Calu3 (cell line): ENCODE results near the gene POU2F2. TPM values are rescaled to one million over a fixed set of nuclear protein-coding genes. Genes with fewer than 3 reads are reported as not detected.

Source experiments
- BruUV-seq: library from RNA; stranded (reverse); fragments of 400-500 nt; replicated peaks from 2 replicates; lab custom pipeline; 2021; lab: Mats Ljungman, UMichigan
- CTCF ChIA-PET: fragments of 300-600 bp; sonication (Branson Sonifier 250); formaldehyde crosslinking; loops from one replicate; lab custom pipeline; 2022; ENCODE audit warnings: antibody characterized with exemption; lab: Charles Lee
- DNase-seq: peaks from one replicate; pipeline ENCODE4 v3.0.0; 2022
- H3K27ac Mint-ChIP-seq: one replicate; pipeline ENCODE4 v1.8.0; 2022; ENCODE audit warnings: mixed read lengths; ENCODE audit not compliant: unreplicated experiment
- H3K27me3 Mint-ChIP-seq: one replicate; pipeline ENCODE4 v1.8.0; 2022; ENCODE audit warnings: mixed read lengths; ENCODE audit not compliant: unreplicated experiment
- H3K36me3 Mint-ChIP-seq: one replicate; pipeline ENCODE4 v1.8.0; 2022; ENCODE audit warnings: mild to moderate bottlenecking, moderate library complexity, mixed read lengths; ENCODE audit not compliant: insufficient read depth, unreplicated experiment
- H3K4me1 Mint-ChIP-seq: one replicate; pipeline ENCODE4 v1.8.0; 2022; ENCODE audit warnings: mild to moderate bottlenecking, low read depth, mixed read lengths; ENCODE audit not compliant: unreplicated experiment
- H3K4me3 Mint-ChIP-seq: one replicate; pipeline ENCODE4 v1.8.0; 2022; ENCODE audit warnings: mild to moderate bottlenecking, low read depth, moderate library complexity, mixed read lengths; ENCODE audit not compliant: unreplicated experiment
- H3K9me3 Mint-ChIP-seq: one replicate; pipeline ENCODE4 v1.8.0; 2022; ENCODE audit warnings: low read depth, mixed read lengths; ENCODE audit not compliant: unreplicated experiment
- intact Hi-C: fragments of 100-400 bp; cut with micrococcal nuclease; formaldehyde crosslinking; loops from one replicate; pipeline ENCODE4 v1.10.0; 2022; ENCODE audit not compliant: unreplicated experiment
- total RNA-seq: library from RNA; stranded (reverse); gene quantifications from 2 replicates; pipeline ENCODE4 v1.2.3, GENCODE V29; 2022
- TF ChIP-seq, protein P1 (sequence below): fragments of 200-600 bp; IDR thresholded peaks from one replicate; pipeline ENCODE4 v1.8.0; 2022; ENCODE audit warnings: antibody characterized with exemption; ENCODE audit not compliant: unreplicated experiment

POU2F2 gene
- total RNA-seq, 1 experiment from 2014 or later = 4.6 TPM

DNA sequence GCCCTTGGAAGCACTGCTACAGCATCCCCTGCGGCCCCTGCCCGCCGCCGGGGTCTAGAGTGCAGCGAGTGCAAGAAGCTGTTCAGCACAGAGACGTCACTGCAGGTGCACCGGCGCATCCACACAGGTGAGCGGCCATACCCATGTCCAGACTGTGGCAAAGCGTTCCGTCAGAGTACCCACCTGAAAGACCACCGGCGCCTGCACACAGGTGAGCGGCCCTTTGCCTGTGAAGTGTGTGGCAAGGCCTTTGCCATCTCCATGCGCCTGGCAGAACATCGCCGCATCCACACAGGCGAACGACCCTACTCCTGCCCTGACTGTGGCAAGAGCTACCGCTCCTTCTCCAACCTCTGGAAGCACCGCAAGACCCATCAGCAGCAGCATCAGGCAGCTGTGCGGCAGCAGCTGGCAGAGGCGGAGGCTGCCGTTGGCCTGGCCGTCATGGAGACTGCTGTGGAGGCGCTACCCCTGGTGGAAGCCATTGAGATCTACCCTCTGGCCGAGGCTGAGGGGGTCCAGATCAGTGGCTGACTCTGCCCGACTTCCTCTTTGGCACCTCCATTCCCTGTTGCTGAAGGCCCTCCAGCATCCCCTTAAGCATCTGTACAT lies 51.4 kb downstream of the POU2F2 start:
- Mint-ChIP-seq H3K9me3 (no peaks in the 10 kb centered on the region), H3K4me3 (no peak overlapping the region), H3K27ac (peak overlapping the region; percentile 6), H3K4me1 (peaks cover 30% of the 10 kb centered on the region), H3K36me3 (peaks cover 61% of the 10 kb centered on the region), H3K27me3 (no peaks in the 10 kb centered on the region)
- BruUV-seq = no TSS peak
- intact Hi-C loops = no loop called here
- CTCF ChIA-PET = interaction anchor here (1.0 kb wide), 1 partner anchor 29 kb away, joined by 3 read pairs; no protein-coding TSS in a partner anchor
- TF ChIP-seq, protein P1, sequence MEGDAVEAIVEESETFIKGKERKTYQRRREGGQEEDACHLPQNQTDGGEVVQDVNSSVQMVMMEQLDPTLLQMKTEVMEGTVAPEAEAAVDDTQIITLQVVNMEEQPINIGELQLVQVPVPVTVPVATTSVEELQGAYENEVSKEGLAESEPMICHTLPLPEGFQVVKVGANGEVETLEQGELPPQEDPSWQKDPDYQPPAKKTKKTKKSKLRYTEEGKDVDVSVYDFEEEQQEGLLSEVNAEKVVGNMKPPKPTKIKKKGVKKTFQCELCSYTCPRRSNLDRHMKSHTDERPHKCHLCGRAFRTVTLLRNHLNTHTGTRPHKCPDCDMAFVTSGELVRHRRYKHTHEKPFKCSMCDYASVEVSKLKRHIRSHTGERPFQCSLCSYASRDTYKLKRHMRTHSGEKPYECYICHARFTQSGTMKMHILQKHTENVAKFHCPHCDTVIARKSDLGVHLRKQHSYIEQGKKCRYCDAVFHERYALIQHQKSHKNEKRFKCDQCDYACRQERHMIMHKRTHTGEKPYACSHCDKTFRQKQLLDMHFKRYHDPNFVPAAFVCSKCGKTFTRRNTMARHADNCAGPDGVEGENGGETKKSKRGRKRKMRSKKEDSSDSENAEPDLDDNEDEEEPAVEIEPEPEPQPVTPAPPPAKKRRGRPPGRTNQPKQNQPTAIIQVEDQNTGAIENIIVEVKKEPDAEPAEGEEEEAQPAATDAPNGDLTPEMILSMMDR = no peak
- no peak for DNase-seq

DNA sequence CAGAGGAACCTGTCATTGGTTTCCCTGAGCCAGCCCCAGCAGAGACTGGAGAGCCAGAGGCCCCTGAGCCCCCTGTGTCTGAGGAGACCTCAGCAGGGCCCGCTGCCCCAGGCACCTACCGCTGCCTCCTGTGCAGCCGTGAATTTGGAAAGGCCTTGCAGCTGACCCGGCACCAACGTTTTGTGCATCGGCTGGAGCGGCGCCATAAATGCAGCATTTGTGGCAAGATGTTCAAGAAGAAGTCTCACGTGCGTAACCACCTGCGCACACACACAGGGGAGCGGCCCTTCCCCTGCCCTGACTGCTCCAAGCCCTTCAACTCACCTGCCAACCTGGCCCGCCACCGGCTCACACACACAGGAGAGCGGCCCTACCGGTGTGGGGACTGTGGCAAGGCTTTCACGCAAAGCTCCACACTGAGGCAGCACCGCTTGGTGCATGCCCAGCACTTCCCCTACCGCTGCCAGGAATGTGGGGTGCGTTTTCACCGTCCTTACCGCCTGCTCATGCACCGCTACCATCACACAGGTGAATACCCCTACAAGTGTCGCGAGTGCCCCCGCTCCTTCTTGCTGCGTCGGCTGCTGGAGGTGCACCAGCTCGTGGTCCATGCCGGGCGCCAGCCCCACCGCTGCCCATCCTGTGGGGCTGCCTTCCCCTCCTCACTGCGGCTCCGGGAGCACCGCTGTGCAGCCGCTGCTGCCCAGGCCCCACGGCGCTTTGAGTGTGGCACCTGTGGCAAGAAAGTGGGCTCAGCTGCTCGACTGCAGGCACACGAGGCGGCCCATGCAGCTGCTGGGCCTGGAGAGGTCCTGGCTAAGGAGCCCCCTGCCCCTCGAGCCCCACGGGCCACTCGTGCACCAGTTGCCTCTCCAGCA lies 52.1 kb downstream of the POU2F2 start:
- H3K9me3 Mint-ChIP-seq = no peaks in the 10 kb centered on the region
- no peak overlapping the region for H3K4me3 Mint-ChIP-seq
- TF ChIP-seq, protein P1 = no peak
- H3K27ac Mint-ChIP-seq = no peak overlapping the region
- no peak for DNase-seq
- H3K36me3 Mint-ChIP-seq = peaks cover 64% of the 10 kb centered on the region
- no peaks in the 10 kb centered on the region for H3K27me3 Mint-ChIP-seq
- intact Hi-C loops = no loop called here
- CTCF ChIA-PET = no interaction called here
- peaks cover 37% of the 10 kb centered on the region for H3K4me1 Mint-ChIP-seq
- no TSS peak for BruUV-seq

DNA sequence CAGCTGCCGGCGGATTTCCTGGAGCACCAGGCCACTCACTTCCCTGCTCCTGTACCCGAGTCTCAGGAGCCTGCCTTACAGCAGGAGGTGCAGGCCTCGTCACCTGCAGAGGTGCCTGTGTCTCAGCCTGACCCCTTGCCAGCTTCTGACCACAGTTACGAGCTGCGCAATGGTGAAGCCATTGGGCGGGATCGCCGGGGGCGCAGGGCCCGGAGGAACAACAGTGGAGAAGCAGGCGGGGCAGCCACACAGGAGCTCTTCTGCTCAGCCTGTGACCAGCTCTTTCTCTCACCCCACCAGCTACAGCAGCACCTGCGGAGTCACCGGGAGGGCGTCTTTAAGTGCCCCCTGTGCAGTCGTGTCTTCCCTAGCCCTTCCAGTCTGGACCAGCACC lies 53.0 kb downstream of the POU2F2 start:
- BruUV-seq = no TSS peak
- no peak overlapping the region for H3K4me3 Mint-ChIP-seq
- peaks cover 61% of the 10 kb centered on the region for H3K36me3 Mint-ChIP-seq
- H3K9me3 Mint-ChIP-seq = no peaks in the 10 kb centered on the region
- no peaks in the 10 kb centered on the region for H3K27me3 Mint-ChIP-seq
- DNase-seq = no peak
- peaks cover 39% of the 10 kb centered on the region for H3K4me1 Mint-ChIP-seq
- TF ChIP-seq, protein P1 = no peak
- CTCF ChIA-PET = interaction anchor here (1.0 kb wide), 1 partner anchor 13 kb away, joined by 4 read pairs; no protein-coding TSS in a partner anchor
- no peak overlapping the region for H3K27ac Mint-ChIP-seq
- intact Hi-C loops = no loop called here

DNA sequence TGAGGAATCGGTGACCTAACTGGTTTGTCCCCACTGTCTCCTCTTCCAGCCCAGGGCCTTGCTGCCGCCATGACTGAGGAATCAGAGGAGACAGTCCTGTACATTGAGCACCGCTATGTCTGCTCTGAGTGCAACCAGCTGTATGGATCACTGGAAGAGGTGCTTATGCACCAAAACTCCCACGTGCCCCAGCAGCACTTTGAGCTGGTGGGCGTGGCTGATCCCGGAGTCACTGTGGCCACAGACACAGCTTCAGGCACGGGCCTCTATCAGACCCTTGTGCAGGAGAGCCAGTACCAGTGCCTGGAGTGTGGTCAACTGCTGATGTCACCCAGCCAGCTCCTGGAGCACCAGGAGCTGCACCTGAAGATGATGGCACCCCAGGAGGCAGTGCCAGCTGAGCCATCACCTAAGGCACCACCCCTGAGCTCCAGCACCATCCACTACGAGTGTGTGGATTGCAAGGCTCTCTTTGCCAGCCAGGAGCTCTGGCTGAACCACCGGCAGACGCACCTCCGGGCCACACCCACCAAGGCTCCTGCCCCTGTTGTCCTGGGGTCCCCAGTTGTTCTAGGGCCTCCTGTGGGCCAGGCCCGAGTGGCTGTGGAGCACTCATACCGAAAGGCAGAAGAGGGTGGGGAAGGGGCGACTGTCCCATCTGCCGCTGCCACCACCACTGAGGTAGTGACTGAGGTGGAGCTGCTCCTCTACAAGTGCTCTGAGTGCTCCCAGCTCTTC lies 53.5 kb downstream of the POU2F2 start:
- H3K9me3 Mint-ChIP-seq = no peaks in the 10 kb centered on the region

More for the DNA sequence above, 53.5 kb downstream of the POU2F2 start:
- Mint-ChIP-seq H3K36me3 (peaks cover 61% of the 10 kb centered on the region), H3K27ac (peak overlapping the region; percentile 96), H3K27me3 (no peaks in the 10 kb centered on the region), H3K4me3 (peak overlapping the region; percentile 90), H3K4me1 (peaks cover 39% of the 10 kb centered on the region)
- no TSS peak for BruUV-seq
- TF ChIP-seq, protein P1 = no peak
- intact Hi-C loops = no loop called here
- DNase-seq = no peak
- CTCF ChIA-PET = interaction anchor here (1.0 kb wide), 1 partner anchor 13 kb away, joined by 4 read pairs; no protein-coding TSS in a partner anchor
